Small intestine (tissue), 7 donors: Measurements from ENCODE around the gene RNF144B. TPM values are rescaled to one million over a fixed set of nuclear protein-coding genes. Genes with fewer than 3 reads are reported as not detected.

Experiments
- DNase-seq, 2 donors: peaks; one replicate each; pipeline versions ENCODE4 v3.0.0 to v3.0.0-alpha.2; 2013
- FAIRE-seq: peaks from 2 replicates; lab custom pipeline; 2012; peaks lifted over from hg19 to GRCh38; lab: Jason Lieb, UNC
- H3K27ac ChIP-seq, 3 donors: one replicate each; pipeline ENCODE4 v1.5.1; 2013; ENCODE audit warnings: low read length in 2 of 3, mild to moderate bottlenecking in 2 of 3, control low read depth in 1 of 3, inconsistent platforms in 1 of 3, low read depth in 1 of 3, moderate library complexity in 1 of 3
- H3K27me3 ChIP-seq, 3 donors: one replicate each; pipeline ENCODE4 v1.6.1; 2013; ENCODE audit warnings: low read length in 3 of 3, inconsistent platforms in 1 of 3; ENCODE audit not compliant: control insufficient read depth in 3 of 3, insufficient read depth in 3 of 3
- H3K36me3 ChIP-seq, 3 donors: one replicate each; pipeline ENCODE4 v1.6.1; 2013; ENCODE audit warnings: low read length in 3 of 3, inconsistent platforms in 1 of 3, low read depth in 1 of 3, mild to moderate bottlenecking in 1 of 3, moderate library complexity in 1 of 3; ENCODE audit not compliant: control insufficient read depth in 3 of 3, insufficient read depth in 2 of 3
- H3K4me1 ChIP-seq, 3 donors: one replicate each; pipeline ENCODE4 v1.6.1; 2013; ENCODE audit warnings: low read length in 2 of 3, inconsistent platforms in 1 of 3, low read depth in 1 of 3, mild to moderate bottlenecking in 1 of 3, moderate library complexity in 1 of 3; ENCODE audit not compliant: control insufficient read depth in 3 of 3, insufficient read depth in 2 of 3
- H3K4me3 ChIP-seq, 3 donors: one replicate each; pipeline ENCODE4 v1.5.1; 2013; ENCODE audit warnings: low read length in 3 of 3, control low read depth in 1 of 3, inconsistent platforms in 1 of 3, low read depth in 1 of 3, mild to moderate bottlenecking in 1 of 3, moderate library complexity in 1 of 3
- H3K9me3 ChIP-seq, 2 donors: one replicate each; pipeline ENCODE4 v1.6.1; 2013; ENCODE audit warnings: low read depth in 1 of 2, low read length in 1 of 2; ENCODE audit not compliant: control insufficient read depth in 2 of 2, insufficient read depth in 1 of 2
- WGBS, 3 donors: extraction: QIAGEN DNeasy Blood & Tissue Kit; methylation state at CpG; one replicate each; pipeline ENCODE4 v1.1.7; 2013; 5-methylcytosine and 5-hydroxymethylcytosine counted together
- polyA plus RNA-seq, 4 donors: library from polyadenylated mRNA; stranded (reverse) in 3 of 4; unstranded in 1 of 4; fragments of 200-250 nt in 3 of 4; fragments of 120-200 nt in 1 of 4; gene quantifications; one replicate each; pipeline versions ENCODE4 v1.2.1 to v1.2.3, GENCODE V29; 2013
- donor health status: healthy with polysubstance abuse.
- donor health status: control.
- donor health status: control.
- donor health status: Bipolar disorder and iron deficiency.
- donor health status: healthy.

The RNF144B gene
- polyA plus RNA-seq, 4 donors, result 1.9 to 4.0 (median 3.1) TPM

DNA sequence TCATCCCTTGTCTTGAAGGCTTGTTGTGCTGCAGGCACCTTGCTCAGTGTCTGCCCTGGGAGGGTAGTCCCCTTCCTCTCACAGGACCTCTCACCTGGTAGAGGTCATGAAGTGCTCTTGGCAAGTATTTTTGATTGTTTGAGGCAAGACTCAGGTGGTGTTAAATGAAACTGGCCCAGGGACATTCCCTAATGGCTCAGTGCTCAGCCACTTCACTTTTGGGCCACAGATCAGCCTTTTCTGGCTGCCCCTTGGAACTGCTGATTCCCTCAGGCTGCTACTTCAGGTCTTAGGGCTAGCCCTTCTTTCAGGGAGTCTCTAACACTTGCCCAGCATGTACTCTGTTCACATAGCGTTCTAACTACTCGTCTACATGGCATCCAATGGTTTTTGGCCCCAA is 111.3 kb downstream of the RNF144B start:
- WGBS, 3 donors, result 46 to 83% (median 63%) methylated on average over 2 of the region's 2 CpGs
- no peak for FAIRE-seq
- no peak for DNase-seq

DNA sequence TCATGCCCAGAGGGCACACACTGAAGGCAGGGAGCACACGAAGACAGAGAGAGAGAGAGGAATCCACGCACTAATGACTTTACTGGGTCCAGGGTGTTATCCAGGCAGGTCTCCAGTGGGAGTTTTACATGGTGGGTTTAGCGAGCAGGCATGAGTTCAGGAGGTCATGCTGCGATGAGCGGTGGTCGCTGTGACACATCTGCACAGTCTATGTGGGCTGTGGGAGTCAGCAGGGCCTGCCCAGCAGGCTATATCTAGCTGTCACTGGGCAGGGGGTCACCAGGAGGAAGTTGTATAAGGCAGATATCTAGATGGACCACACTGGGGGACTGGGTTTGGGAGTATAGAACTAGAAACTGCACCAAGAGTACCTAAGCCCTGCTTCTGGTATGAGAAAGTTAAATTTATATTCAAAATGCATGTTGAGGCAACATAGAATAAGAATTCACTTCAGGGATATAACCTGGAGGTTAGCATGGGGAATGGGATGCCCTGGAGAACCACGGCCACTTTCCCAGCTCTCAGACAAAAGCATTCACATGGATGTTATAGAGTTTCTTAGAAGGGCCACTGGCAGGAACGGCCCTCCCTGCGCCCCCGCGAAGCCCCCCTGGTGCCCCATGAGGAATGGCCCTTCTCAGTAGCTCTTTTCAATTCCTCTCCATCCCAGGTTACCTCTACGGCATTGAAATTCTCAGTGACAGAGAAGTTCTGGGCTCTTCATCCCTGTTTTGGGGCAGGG is 113.9 kb downstream of the RNF144B start:
- no peaks in the 10 kb centered on the region for H3K9me3 ChIP-seq
- no peak overlapping the region for H3K27ac ChIP-seq
- 90 to 94% (median 93%) methylated on average over 12 of the region's 12 CpGs for WGBS, 3 donors
- H3K27me3 ChIP-seq, result no peaks in the 10 kb centered on the region
- FAIRE-seq, result no peak
- H3K4me1 ChIP-seq, result no peaks in the 10 kb centered on the region
- no peaks in the 10 kb centered on the region for H3K36me3 ChIP-seq
- H3K4me3 ChIP-seq, result no peak overlapping the region
- DNase-seq, result no peak

More for the DNA sequence above, 111.3 kb downstream of the RNF144B start:
- H3K27ac ChIP-seq, result no peak overlapping the region
- no peak overlapping the region for H3K4me3 ChIP-seq
- H3K4me1 ChIP-seq, result peaks cover 0 to 5% (median 0%) of the 10 kb centered on the region in 3 donors
- no peaks in the 10 kb centered on the region for H3K27me3 ChIP-seq
- H3K36me3 ChIP-seq, result no peaks in the 10 kb centered on the region
- no peaks in the 10 kb centered on the region for H3K9me3 ChIP-seq

DNA sequence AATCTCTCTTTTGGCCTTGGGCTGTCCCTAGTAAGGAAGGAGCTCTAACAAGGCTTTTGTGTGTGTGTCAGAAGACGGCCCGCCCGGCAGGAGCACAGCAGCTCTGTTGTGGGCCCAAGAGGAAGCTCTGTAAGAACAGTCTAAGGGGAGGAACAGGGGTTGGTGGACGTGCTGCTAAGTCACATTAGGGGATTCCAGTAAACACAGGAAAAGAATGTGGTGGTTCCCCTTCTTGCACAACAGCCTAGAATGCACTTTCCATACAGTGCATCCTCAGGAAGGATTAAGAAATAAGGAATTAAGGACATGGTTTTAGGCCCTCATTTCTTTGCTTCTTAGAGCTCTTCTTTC is 114.5 kb downstream of the RNF144B start:
- Histone ChIP-seq H3K27me3 (no peaks in the 10 kb centered on the region), H3K36me3 (no peaks in the 10 kb centered on the region), H3K9me3 (no peaks in the 10 kb centered on the region), H3K4me3 (no peak overlapping the region), H3K4me1 (no peaks in the 10 kb centered on the region), H3K27ac (no peak overlapping the region)
- FAIRE-seq (no peak), DNase-seq (no peak)
- WGBS, 3 donors, result 57 to 80% (median 62%) methylated on average over 4 of the region's 4 CpGs

DNA sequence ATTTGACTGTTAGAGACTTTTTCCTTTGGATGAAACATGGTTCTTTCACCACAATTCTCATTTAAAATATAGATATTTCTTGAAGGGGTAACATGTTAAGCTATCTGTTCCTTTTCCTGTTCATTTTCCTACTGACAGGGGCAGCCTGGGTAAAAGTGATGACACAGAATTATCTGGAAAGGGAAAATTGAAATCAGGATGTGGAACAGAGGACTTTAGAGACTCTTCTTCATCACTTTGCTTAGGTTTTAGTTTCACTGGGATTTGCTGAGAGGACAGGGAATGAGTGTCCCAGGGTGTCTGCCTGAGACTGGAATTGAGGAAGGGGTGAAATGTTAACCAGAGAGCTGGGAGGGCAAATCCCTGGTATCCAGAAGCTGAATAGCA is 116.0 kb downstream of the RNF144B start:
- H3K9me3 ChIP-seq, result no peaks in the 10 kb centered on the region
- H3K4me3 ChIP-seq, result no peak overlapping the region
- H3K27me3 ChIP-seq, result no peaks in the 10 kb centered on the region
- H3K4me1 ChIP-seq, result no peaks in the 10 kb centered on the region
- peak overlapping the region in 1 of 3 donors; percentile 5 for H3K27ac ChIP-seq
- DNase-seq, result no peak
- no peak for FAIRE-seq
- H3K36me3 ChIP-seq, result no peaks in the 10 kb centered on the region

DNA sequence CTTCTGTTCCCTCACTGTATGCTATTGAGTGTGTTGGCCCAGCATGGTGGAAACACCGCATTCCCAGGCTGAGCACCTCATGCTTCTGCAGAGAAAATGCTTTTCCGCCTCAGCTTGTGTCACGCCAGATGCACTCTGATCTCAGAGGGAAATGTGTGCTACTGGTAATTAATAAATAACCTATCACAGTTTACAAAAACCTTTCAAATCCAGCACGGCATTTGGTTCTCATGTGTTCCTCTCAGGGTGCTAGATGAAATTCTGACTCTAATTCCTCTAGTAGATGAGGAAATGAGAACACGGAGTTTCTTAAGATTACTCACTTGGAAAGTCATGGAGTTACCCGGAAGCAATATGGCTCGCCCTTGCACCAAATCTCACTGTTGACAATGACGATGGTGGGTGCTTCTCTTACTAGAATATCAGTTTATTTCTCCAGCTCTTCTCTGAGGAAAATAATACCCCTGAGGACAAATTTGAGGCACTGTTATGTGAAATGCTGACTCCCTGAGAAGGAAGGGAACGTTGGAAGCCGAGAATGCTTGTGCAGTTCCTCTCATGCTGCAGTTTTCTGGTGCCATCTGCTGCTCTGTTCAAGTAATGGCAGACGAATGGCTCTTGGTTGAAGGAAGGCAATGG is 116.6 kb downstream of the RNF144B start:
- H3K4me1 ChIP-seq, result no peaks in the 10 kb centered on the region
- FAIRE-seq (no peak), DNase-seq (peak; percentile 76 to 82)
- H3K27ac ChIP-seq, result peak overlapping the region in 1 of 3 donors; percentile 5
- H3K9me3 ChIP-seq, result no peaks in the 10 kb centered on the region
- H3K36me3 ChIP-seq, result no peaks in the 10 kb centered on the region
- H3K27me3 ChIP-seq, result no peaks in the 10 kb centered on the region
- H3K4me3 ChIP-seq, result peak overlapping the region in 2 of 3 donors; percentile 12 to 36
- 10 to 28% (median 19%) methylated on average over 11 of the region's 11 CpGs for WGBS, 3 donors

DNA sequence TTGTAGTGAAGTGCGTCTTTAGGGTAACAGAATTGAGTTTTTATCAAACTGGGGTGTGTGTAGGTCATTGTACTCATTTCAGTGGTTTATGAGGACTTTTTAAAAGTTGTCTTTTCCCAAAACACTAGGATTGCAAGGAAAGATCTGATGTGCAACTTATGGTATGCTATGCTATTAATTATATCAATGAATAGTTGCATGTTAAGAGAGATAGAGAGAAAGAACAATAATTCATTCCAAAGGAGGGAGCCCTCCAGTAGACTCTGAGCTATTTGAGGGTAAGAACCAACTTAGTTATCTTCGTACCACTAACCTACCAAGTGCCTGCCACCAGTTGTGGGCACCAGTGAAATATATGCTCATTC is 117.1 kb downstream of the RNF144B start:
- 22 to 41% (median 30%) methylated on average over 2 of the region's 2 CpGs for WGBS, 3 donors
- Histone ChIP-seq H3K36me3 (no peaks in the 10 kb centered on the region), H3K4me1 (no peaks in the 10 kb centered on the region), H3K4me3 (no peak overlapping the region), H3K9me3 (no peaks in the 10 kb centered on the region), H3K27me3 (no peaks in the 10 kb centered on the region), H3K27ac (no peak overlapping the region)
- no peak for DNase-seq
- no peak for FAIRE-seq

DNA sequence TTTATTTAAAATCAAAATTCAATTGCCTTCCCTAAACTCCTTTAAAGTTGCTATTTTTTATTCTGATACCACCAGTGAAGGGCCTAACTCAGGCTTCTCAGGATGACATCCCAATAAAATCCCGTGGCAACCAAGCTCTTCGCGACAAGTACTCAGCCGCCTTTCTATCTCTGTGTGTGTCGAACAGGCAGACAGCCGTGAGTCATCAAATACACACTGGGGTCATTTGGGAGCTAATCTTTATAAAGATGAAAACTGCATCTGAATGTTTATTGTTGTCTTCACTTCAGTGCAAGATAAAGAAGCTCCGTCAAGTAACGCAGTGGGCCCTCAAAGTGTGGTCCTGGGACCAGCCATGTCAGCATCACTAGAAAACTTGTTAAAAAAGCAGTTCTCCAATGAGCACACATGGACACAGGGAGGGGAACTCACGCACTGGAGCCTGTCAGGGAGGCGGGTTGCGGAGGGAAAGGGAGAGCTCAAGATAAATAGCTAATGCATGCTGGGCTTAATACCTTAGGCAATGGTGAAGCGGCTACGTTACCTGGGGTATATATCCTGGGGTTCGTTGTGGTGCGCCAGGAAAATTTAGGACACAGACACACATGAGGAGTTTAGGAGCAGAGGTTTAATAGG is 119.3 kb downstream of the RNF144B start:
- WGBS, 3 donors, result 76 to 83% (median 77%) methylated on average over 15 of the region's 15 CpGs
- no peak overlapping the region for H3K27ac ChIP-seq
- H3K4me1 ChIP-seq, result no peaks in the 10 kb centered on the region
- FAIRE-seq (no peak), DNase-seq (no peak)
- no peak overlapping the region for H3K4me3 ChIP-seq
- H3K36me3 ChIP-seq, result no peaks in the 10 kb centered on the region
- H3K27me3 ChIP-seq, result no peaks in the 10 kb centered on the region
- H3K9me3 ChIP-seq, result peaks cover 0 to 4% of the 10 kb centered on the region in 2 donors

DNA sequence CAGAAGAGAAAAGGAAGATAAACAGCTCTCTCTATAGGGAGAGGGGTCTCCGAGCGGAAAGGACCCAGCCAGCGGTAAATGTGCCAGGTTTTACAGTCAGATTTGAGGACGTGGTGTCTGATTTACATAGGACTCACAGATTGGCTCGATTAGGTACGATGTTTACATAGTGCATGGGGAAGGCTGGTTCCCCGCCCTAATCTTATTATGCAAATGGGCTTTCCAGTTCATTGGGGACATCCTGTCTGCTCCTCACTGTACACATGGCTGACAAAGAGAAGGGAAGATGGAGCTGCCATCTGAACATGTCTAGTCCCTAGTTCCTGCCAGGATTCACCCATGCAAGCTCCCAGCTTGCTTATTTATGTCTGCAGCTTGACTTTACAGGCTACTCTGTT is 119.9 kb downstream of the RNF144B start:
- no peak overlapping the region for H3K4me3 ChIP-seq
- no peaks in the 10 kb centered on the region for H3K4me1 ChIP-seq
- peaks cover 0 to 4% of the 10 kb centered on the region in 2 donors for H3K9me3 ChIP-seq
- H3K27ac ChIP-seq, result no peak overlapping the region
- 54 to 74% (median 66%) methylated on average over 7 of the region's 7 CpGs for WGBS, 3 donors
- H3K27me3 ChIP-seq, result no peaks in the 10 kb centered on the region
- H3K36me3 ChIP-seq, result no peaks in the 10 kb centered on the region
- FAIRE-seq (no peak), DNase-seq (no peak)
